H4 (cell line): ENCODE measurements around the gene TBX5. TPM values are rescaled to one million over a fixed set of nuclear protein-coding genes. Genes with fewer than 3 reads are reported as not detected.

Experiments used
- DNase-seq: peaks from one replicate; pipeline ENCODE4 v3.0.0-alpha.2; 2015; ENCODE audit warnings: low spot score
- total RNA-seq: library from RNA; depleted of rRNA; stranded (reverse); fragments of >200 nt; shearing (Covaris generic); gene quantifications from 2 replicates; pipeline ENCODE4 v1.2.3, GENCODE V29; 2014; rRNA removed

Gene TBX5
- not detected in 2 replicates for total RNA-seq

GRCh38 chr12:114405519-114406271 lies at the start of gene TBX5:
TSS of gene TBX5 (minus strand) at chr12:114406144. CDS start at chr12:114403898, 2,246 bp downstream.
- DNase-seq = no peak

- no peak for DNase-seq
Measured at GRCh38 chr12:114451657-114452056, 45.7 kb upstream of the TBX5 start.

DNA sequence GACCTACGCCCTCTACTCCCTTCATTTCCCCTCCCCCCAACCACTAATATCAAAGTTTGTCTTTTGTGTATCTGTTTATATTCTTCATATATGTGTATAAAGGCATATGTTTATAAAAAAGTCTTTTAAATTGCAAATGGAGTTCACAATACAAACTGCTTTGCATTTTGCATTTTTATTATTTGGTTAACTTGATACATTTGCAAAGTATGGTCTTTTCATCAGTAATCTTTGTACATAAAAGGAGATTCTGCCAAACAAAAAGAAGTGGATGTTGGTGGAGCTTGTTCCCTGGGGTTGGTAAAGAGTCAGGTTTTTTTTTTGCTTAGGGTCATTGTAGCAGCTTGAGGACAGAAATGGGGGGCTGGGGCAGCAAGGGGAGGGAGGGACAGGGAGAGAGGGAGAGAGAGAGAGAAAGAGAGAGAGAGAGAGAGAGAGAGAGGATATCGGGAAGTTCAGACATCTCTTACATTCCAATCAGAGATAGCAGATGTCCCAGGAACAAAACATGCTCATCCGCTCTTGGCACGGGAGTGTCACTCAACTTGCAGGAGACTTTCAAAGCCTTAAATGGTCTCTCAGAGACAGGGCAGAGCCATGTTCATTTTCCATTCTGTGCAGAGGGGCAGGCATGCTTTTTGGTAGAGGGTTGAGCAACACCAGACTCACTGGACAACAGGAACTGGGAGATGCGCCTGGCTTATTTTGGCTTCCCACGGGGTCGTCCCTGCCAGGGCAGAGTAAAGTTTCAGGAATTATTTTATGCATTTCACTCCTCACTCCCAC lies 44.8 kb upstream of the TBX5 start:
- DNase-seq = no peak

GRCh38 chr12:114450019-114450418 lies 44.1 kb upstream of the TBX5 start:
- DNase-seq = no peak

- DNase-seq = no peak
Measured at GRCh38 chr12:114448618-114448933, 42.6 kb upstream of the TBX5 start.

DNA sequence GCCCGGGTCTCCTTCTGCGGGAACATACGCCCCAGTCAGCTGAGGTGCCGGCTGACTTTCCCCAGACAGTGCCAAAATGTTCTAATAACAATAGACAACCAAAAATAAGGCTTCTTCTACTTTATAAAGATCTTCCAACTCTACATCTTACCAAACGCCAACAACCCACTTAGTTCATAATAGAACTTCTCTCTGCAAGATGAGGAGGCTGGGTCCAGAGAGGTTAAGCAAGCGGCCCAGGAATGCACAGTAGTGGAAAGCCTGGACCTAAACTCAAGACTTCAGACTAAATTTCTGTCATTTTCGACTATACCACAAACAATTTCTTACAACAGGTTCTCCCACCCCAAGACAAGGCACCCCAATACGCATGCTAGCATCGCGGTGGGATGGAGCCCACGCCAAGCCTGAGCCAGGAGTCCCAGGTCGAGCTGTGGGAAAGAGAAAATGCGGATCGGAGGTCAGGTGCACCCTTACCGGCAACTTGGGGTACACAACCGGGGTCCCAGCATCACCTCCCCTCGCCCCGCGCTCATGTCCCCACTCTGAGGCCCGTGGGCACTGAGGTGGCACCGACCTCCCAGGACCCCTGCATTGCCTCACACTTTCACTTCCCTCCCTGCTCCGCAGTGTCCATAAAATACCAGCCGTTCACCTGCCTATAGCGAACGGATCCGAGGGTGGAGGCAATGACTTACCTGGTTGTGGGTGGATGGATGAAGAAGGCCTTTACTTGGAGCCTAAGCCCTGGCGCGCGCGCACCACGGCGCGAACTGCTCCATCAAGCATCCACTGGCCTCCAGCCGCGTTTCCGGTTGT lies 42.1 kb upstream of the TBX5 start:
- DNase-seq = no peak

DNA sequence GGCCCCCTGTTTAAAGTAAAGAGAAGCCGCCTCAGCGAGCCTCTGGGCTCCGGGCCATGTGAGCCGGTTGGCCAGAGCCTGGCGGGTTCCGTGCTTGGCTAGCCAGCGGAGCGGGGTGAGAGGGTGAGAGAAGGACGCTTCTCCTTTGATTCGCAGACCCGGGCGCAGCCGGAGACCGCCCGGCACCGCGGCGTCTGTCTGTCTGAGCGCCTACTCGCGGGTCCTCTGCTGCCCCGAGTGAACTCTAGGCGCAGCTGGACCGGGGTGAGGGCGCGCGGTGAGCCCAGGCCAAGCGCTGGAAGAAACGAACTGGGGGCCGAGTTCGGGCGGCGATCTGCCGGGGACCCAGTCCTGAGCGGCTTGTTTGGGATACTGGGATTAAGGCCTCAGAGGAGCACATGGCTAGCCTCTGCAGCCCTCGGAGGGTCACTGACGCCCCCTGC lies 41.4 kb upstream of the TBX5 start:
- no peak for DNase-seq

GRCh38 chr12:114445401-114446323 lies 39.7 kb upstream of the TBX5 start:
- no peak for DNase-seq

DNA sequence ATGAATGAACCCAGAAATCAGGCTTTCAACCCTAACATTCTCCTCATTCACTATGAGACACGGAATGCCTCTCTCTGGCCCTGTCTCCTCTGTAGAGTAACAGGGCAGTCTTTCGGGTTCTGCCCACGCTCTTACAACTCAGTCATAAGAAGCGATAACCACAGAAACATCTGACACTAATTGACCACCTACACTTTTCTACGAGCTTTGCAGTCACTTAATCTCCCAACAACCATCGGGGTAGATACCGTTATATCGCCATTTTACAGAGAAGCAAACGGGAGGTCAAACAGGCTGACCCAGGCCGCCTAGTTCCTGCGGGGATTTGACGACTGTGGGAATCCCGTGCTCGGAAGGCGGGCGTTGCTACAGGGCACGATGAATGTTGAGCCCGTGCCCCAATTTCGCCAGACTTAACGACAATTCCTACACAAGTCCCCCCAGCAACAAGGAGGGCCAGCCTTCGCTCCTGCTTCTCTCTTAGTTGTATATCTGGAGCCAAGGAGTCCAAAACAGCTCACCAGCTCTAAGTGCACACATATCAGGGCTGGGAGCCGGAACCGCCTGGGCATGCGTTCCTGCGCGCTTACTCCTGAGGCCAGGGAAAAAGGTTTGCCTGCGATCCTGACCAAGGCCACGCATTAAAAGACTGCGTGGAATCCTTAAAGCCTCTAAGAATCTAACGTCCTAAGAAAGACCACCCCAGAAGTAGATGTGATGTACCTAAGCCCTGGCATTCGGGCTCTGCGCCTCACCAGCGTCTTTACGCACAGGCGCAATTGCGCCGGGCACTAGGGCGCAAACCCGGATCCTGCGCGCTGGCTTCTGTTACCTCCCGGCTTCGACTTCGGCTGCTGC lies 38.7 kb upstream of the TBX5 start:
- no peak for DNase-seq

- no peak for DNase-seq
Measured at GRCh38 chr12:114443607-114444421, 37.9 kb upstream of the TBX5 start.

DNA sequence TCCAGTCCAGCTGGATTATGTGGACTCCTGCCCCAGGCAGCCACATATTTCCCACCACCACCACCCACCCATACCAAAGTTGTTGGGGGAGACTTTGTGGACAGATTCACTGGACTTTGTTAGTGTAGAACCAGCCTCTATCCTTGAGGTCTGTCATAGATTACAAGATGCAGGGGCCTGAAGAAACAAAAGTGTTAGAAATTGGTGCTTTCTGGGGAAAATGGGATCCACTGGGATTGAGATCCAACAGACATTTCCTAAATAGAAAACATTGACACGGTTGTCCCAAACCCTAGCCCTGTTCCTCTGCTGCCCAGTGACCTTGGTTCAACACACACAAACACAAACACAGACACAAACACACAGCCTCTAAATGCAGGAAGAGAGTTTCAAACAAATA lies 36.6 kb upstream of the TBX5 start:
- DNase-seq = no peak

GRCh38 chr12:114441545-114441944 lies 35.6 kb upstream of the TBX5 start:
- no peak for DNase-seq

- no peak for DNase-seq
Measured at GRCh38 chr12:114441039-114441383, 35.1 kb upstream of the TBX5 start.

DNA sequence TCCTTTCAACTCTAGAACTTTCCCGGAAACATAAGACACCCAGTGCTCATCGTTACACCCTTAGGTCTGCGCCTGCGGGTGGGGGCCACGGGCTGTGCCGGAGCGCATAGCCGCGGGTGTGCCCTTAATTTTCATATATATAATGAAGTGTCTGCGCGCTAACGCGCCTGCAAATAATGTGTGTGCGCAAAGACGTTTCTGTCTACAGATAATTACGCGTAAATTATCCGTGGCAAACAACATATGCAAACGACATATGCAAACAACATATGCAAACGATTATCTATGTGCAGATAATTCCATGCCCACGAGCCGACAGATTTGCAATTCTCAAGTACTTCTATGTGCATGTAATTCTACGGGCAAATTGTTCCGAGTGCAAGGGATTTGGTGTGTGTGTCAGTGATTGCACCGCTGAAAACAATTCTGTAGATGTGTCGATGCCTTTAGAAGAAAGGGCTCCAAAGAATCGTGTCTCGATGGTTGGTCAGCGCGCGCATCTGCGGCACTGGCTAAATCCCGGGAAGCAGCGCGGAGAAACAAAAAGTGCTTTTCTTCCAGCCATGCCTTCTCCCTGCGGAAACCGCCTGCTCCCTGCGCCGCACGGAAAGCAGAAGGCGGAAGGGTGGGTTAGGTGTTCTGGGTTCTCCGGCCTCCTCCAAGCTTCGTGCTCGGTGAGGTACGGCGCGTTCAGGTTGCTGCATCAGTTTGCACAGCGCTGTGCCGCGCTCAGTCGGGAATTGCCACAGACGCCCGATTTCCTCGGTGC lies 34.5 kb upstream of the TBX5 start:
- no peak for DNase-seq

GRCh38 chr12:114439817-114440216 lies 33.9 kb upstream of the TBX5 start:
- no peak for DNase-seq

DNA sequence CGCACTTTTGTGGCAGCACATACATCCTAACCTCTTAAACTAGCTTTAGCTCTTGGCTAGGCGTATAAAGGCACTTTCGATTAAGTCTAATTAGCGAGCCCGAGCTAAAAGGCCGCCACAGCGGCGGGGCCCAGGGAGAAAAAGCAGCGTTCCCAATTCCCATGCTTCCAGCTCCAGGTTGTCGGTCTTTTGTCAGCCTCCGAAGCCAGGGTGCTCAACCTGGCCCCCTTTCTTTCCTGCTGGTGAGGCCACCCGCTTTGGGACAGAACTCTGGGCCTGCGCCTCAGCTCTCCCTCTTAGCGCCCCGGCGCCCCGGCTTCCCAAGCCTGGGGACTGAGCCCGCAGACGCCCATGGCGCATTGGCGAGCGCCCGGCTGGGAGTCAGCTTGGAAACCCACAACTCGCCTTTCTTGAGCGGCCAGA lies 33.3 kb upstream of the TBX5 start:
- DNase-seq = no peak

DNA sequence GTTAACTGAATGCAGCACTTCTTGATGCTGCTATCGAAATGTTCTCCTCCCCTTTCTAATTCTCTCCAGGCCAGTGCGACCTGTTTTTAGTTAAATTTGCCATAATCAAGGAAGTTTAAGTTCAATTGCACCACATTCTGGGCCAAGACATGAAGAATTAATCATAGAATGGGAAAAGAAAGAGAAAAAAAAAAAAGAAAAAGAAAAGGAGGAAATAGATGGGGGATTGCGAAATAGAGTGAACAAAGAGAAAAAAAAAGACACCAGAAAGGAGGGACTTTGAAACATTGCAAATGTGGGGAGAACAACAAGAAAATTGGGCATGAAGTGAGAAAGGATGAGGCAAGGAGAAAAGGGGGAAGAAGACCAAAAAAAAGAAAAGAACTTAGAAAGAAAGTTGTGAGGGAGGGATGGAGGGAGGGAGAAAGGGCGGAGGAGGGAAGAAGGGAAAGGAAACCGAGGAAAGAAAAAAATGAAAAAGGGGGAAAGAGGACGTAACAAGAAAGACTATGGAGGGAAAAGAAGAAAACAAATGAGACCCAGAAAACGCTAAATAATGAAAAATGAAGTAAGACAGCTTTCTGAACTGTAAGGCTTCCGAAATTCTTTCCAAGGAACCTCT lies 32.8 kb upstream of the TBX5 start:
- no peak for DNase-seq

DNA sequence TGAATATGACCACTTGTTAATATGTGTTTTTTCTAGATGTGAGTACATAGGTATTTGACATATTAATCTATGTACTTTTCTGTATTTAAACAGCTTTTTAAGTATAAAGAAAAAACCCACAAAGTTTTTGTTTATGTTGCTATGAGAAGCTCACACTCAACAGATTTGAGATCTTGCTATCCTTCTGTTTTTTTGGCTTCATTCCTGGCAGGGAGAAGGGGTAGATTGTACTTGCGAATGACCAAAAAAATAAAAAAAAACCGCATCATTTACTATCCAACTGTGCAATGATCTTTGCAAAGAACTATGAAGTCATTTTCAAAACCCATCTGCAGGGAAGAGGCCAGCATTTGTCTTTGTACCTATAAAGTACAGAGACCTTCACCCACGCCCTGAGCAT lies 28.4 kb upstream of the TBX5 start:
- DNase-seq = no peak
